ENCODE measurements around the gene WDR64. TPM values are rescaled to one million over a fixed set of nuclear protein-coding genes. Genes with fewer than 3 reads are reported as not detected.

WDR64 gene
- total and polyA plus RNA-seq, 2 of the 13 experiments (the other 11 are each of a cell fraction or from before 2014, with no cell fraction given), result not detected

DNA sequence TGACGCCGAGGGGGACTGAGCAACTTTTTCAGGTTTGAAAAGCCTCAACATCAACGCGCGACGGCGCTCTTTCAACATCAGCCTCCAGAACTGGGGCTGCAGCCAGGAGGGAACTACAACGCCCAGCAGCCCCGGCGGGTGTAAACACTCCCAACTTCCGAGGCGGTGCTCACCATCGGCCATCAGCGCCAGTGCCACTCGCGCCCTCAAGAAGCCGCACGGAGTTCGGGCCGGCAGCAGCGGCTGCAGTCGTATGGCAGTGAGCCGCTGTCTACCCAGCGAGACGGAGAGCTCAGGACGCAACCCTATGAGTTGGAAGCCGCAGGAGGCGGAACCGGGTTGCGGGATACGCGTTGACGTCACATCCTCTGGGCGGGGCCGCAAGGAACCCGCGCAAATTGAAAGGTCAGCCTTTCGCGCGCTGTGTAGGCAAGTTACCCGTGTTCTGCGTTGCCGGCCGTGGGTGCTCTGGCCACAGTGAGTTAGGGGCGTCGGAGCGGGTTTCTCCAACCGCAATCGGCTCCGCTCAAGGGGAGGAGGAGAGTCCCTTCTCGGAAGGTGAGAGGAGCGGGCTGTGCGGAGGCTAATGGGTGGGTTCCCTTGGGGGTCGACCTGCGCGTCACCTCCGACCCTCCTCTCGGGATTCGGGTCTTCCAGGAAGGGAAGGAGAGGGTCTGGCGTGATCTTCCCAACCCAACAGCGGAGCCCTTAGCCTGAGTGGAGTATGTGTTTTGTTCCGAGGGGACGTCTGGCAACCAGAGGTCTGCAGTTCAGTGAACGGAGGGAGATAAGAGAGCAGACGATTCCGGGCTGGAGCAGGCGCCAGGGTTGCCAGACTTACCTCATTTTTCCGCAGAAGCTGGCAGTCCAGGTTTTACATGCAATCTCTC, 196.0 kb downstream of the WDR64 start, which contains the start of gene EXO1 (continued):
- TF ChIP-seq ZNF251 (CRISPR knock-in tag; IDR thresholded peaks at IDR 0.05), result no peak
- no peak for TF ChIP-seq HNRNPL (IDR thresholded peaks at IDR 0.05; ENCODE audit: low read depth, low read length)
- TF ChIP-seq HDAC6 (IDR thresholded peaks at IDR 0.05; ENCODE audit: low read depth, low read length), result no peak
- no peak; the same call in 1 of the 2 replicates for TF ChIP-seq ZNF225 (CRISPR knock-in tag; IDR thresholded peaks at IDR 0.05)
- TF ChIP-seq, protein P1, sequence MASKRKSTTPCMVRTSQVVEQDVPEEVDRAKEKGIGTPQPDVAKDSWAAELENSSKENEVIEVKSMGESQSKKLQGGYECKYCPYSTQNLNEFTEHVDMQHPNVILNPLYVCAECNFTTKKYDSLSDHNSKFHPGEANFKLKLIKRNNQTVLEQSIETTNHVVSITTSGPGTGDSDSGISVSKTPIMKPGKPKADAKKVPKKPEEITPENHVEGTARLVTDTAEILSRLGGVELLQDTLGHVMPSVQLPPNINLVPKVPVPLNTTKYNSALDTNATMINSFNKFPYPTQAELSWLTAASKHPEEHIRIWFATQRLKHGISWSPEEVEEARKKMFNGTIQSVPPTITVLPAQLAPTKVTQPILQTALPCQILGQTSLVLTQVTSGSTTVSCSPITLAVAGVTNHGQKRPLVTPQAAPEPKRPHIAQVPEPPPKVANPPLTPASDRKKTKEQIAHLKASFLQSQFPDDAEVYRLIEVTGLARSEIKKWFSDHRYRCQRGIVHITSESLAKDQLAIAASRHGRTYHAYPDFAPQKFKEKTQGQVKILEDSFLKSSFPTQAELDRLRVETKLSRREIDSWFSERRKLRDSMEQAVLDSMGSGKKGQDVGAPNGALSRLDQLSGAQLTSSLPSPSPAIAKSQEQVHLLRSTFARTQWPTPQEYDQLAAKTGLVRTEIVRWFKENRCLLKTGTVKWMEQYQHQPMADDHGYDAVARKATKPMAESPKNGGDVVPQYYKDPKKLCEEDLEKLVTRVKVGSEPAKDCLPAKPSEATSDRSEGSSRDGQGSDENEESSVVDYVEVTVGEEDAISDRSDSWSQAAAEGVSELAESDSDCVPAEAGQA (IDR thresholded peaks at IDR 0.05; ENCODE audit: low read depth), result no peak; the same call in 1 of the 2 replicates
- TF ChIP-seq, protein P1 (CRISPR knock-in tag; IDR thresholded peaks at IDR 0.05; ENCODE audit: borderline replicate concordance), result no peak
- no peak; the same call in 1 of the 2 replicates for TF ChIP-seq ZNF343 (CRISPR knock-in tag; IDR thresholded peaks at IDR 0.05)
- TF ChIP-seq, protein P2, sequence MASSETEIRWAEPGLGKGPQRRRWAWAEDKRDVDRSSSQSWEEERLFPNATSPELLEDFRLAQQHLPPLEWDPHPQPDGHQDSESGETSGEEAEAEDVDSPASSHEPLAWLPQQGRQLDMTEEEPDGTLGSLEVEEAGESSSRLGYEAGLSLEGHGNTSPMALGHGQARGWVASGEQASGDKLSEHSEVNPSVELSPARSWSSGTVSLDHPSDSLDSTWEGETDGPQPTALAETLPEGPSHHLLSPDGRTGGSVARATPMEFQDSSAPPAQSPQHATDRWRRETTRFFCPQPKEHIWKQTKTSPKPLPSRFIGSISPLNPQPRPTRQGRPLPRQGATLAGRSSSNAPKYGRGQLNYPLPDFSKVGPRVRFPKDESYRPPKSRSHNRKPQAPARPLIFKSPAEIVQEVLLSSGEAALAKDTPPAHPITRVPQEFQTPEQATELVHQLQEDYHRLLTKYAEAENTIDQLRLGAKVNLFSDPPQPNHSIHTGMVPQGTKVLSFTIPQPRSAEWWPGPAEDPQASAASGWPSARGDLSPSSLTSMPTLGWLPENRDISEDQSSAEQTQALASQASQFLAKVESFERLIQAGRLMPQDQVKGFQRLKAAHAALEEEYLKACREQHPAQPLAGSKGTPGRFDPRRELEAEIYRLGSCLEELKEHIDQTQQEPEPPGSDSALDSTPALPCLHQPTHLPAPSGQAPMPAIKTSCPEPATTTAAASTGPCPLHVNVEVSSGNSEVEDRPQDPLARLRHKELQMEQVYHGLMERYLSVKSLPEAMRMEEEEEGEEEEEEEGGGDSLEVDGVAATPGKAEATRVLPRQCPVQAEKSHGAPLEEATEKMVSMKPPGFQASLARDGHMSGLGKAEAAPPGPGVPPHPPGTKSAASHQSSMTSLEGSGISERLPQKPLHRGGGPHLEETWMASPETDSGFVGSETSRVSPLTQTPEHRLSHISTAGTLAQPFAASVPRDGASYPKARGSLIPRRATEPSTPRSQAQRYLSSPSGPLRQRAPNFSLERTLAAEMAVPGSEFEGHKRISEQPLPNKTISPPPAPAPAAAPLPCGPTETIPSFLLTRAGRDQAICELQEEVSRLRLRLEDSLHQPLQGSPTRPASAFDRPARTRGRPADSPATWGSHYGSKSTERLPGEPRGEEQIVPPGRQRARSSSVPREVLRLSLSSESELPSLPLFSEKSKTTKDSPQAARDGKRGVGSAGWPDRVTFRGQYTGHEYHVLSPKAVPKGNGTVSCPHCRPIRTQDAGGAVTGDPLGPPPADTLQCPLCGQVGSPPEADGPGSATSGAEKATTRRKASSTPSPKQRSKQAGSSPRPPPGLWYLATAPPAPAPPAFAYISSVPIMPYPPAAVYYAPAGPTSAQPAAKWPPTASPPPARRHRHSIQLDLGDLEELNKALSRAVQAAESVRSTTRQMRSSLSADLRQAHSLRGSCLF (CRISPR knock-in tag; IDR thresholded peaks at IDR 0.05; ENCODE audit: borderline replicate concordance), result peak; percentile 30; the same call in 1 of the 2 replicates
- 0 out of 2 replicates have a peak, but pooled peaks have one; percentile 28 for TF ChIP-seq ZNF547 (CRISPR knock-in tag; IDR thresholded peaks at IDR 0.05)
- TF ChIP-seq, protein P3, sequence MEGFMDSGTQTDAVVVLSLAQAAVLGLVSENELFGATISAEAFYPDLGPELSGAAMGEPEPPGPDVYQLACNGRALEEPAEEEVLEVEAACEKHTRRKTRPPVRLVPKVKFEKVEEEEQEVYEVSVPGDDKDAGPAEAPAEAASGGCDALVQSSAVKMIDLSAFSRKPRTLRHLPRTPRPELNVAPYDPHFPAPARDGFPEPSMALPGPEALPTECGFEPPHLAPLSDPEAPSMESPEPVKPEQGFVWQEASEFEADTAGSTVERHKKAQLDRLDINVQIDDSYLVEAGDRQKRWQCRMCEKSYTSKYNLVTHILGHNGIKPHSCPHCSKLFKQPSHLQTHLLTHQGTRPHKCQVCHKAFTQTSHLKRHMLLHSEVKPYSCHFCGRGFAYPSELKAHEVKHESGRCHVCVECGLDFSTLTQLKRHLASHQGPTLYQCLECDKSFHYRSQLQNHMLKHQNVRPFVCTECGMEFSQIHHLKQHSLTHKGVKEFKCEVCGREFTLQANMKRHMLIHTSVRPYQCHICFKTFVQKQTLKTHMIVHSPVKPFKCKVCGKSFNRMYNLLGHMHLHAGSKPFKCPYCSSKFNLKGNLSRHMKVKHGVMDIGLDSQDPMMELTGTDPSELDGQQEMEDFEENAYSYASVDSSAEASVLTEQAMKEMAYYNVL (CRISPR knock-in tag; IDR thresholded peaks at IDR 0.05; ENCODE audit: borderline replicate concordance), result peak; percentile 62; the same call in 1 of the 2 replicates
- TF ChIP-seq GZF1 (CRISPR knock-in tag; IDR thresholded peaks at IDR 0.05), result no peak
- TF ChIP-seq, protein P4, sequence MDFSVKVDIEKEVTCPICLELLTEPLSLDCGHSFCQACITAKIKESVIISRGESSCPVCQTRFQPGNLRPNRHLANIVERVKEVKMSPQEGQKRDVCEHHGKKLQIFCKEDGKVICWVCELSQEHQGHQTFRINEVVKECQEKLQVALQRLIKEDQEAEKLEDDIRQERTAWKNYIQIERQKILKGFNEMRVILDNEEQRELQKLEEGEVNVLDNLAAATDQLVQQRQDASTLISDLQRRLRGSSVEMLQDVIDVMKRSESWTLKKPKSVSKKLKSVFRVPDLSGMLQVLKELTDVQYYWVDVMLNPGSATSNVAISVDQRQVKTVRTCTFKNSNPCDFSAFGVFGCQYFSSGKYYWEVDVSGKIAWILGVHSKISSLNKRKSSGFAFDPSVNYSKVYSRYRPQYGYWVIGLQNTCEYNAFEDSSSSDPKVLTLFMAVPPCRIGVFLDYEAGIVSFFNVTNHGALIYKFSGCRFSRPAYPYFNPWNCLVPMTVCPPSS (IDR thresholded peaks at IDR 0.05), result no peak
- TF ChIP-seq ZNF333 (CRISPR knock-in tag; IDR thresholded peaks at IDR 0.05; ENCODE audit: borderline replicate concordance), result no peak
- no peak for TF ChIP-seq ZSCAN22 (CRISPR knock-in tag; IDR thresholded peaks at IDR 0.05)
